MM.1S (cell line): ENCODE data around the gene CCDC126.

Experiments
- CTCF ChIP-seq: fragments of 300-600 bp; sonication (generic); IDR thresholded peaks from 2 replicates; pipeline ENCODE4 v1.5.1; 2016; ENCODE audit warnings: antibody characterized with exemption, low read length, mixed read lengths
- EZH2 ChIP-seq: fragments of 300-600 bp; sonication (generic); optimal IDR thresholded peaks from 2 replicates; pipeline ENCODE3; 2017; ENCODE audit warnings: low read depth, mild to moderate bottlenecking, antibody characterized with exemption, low read length, mixed read lengths

GRCh38 chr7:23593706-23594105 is 3.5 kb upstream of the CCDC126 start:
- TF ChIP-seq CTCF (no peak), EZH2 (no peak)
